HFF-Myc (cell line): ENCODE results near the gene P2RY6.

Source experiments
- DNase-seq: peaks from one replicate; pipeline ENCODE4 v3.0.0-alpha.2; 2011; ENCODE audit warnings: low read depth; ENCODE audit errors: extremely low read depth
- H3K4me3 ChIP-seq: replicated peaks from 2 replicates; pipeline ENCODE4 v1.5.1; 2011; ENCODE audit warnings: low read depth, mild to moderate bottlenecking, control low read depth, low read length
- CTCF ChIP-seq: IDR thresholded peaks from 2 replicates; pipeline ENCODE4 v1.5.1; 2012; ENCODE audit warnings: mild to moderate bottlenecking, low read depth, low read length, control low read depth; ENCODE audit errors: missing control alignments

The P2RY6 gene

GRCh38 chr11:73244589-73245240 is 27.4 kb upstream of the P2RY6 start:
- no peak for TF ChIP-seq CTCF
- no peak overlapping the region for H3K4me3 ChIP-seq
- no peak for DNase-seq

- no peak for TF ChIP-seq CTCF
- no peak overlapping the region for H3K4me3 ChIP-seq
- DNase-seq, result no peak
These were observed 26.7 kb upstream of the P2RY6 start for GRCh38 chr11:73245461-73245860.

- no peak for DNase-seq
- H3K4me3 ChIP-seq, result no peak overlapping the region
- no peak for TF ChIP-seq CTCF
These were observed 25.8 kb upstream of the P2RY6 start for GRCh38 chr11:73246303-73246702.

- TF ChIP-seq CTCF, result no peak
- no peak for DNase-seq
- no peak overlapping the region for H3K4me3 ChIP-seq
These were observed 23.5 kb upstream of the P2RY6 start for GRCh38 chr11:73248526-73249185.

- TF ChIP-seq CTCF, result no peak
- no peak for DNase-seq
- H3K4me3 ChIP-seq, result no peak overlapping the region
These were observed 22.8 kb upstream of the P2RY6 start for GRCh38 chr11:73249304-73249703.

- H3K4me3 ChIP-seq, result no peak overlapping the region
- no peak for TF ChIP-seq CTCF
- no peak for DNase-seq
These were observed 22.0 kb upstream of the P2RY6 start for GRCh38 chr11:73249853-73250783.
